NCI-H2081 (cell line): ENCODE results near the gene SDK2.
A peak's percentile ranks its signal among the peaks of the same experiment; 100 is the strongest.

Experiments
- DNase-seq, 2 experiments: peaks; one replicate each; lab custom pipeline; 2025; lab: John Stamatoyannopoulos, UW

Gene SDK2

DNA sequence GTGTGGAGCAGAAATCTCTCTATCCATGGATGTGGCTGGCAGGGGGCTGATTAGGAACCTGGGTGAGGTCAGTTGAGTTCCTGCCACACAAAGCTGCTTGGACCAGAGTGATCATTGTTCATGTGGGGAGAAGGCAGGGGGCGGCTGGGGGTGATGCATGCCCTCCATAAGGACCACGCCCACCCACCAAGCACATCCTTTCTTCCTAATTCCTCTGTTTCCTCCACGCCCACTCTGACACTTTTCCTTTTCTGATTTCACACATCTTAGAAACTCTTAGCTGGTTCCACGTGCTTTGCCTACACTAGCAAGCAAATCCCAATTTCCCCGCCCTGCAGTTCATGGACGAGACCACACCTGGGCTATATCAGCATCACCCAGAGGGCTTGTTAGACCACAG, 108.5 kb downstream of the SDK2 start:
- no peak for DNase-seq

DNA sequence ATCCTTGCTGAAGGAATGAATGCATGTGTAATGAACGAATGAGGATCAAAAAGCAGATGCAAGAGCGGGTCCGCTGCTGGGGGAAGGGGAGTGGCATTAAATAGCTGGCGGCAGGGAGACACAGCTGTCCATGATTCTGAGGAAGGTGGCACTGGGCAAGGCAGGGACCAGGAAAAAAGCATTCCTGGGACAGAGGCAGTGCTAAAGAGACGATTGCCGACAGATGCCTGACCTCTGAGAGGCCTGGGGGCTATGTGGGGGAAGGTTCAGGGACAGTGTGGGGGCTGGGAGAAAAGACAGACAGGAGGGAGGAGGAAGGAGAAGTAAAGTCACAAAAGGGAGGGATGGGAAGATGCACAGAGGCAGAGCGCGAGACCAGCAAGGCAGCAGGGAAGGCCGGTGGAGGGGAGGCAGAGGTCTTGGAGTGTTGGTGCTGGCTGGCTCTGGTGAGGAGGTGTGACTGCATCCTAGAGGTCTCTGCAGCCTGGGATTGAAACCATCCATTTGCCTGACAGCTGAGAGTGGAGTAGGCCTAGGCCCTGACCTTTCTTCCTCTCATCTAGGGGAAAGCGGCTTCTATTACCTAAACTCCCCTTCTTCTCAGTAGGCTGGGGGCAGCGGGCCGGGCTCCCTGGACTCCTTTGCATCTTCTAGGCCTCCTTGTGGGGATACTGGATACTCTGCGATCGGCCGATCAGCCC, 109.9 kb downstream of the SDK2 start:
- no peak for DNase-seq

GRCh38 chr17:73533781-73534180, 110.5 kb downstream of the SDK2 start:
- peak in 1 of 2 experiments; percentile 23 for DNase-seq

- DNase-seq = no peak
Measured at GRCh38 chr17:73533127-73533526, 111.1 kb downstream of the SDK2 start.

- DNase-seq = peak in 1 of 2 experiments; percentile 55
Measured at GRCh38 chr17:73532421-73532901, 111.8 kb downstream of the SDK2 start.

- no peak for DNase-seq
Measured at GRCh38 chr17:73531158-73531557, 113.1 kb downstream of the SDK2 start.

- no peak for DNase-seq
Measured at GRCh38 chr17:73528679-73529078, 115.6 kb downstream of the SDK2 start.

DNA sequence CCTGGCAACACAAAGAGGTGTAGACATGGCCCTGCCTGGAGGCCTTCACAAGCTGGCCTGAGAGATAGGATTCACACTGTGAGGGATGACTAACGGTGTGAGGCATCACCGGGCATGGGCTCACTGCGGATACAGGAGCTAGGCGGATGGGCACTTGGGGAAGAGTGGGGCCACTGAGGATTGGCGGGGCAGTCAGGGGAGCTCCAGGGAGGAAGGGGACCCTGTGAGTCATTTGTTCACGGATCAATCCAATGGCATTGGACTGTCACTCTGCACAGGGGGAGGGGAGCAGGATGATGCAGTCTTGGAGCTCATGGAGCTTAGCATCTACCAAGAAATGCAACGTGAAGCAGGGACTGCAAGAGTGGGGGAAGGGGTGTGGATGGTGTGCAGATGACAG, 117.3 kb downstream of the SDK2 start:
- no peak for DNase-seq

DNA sequence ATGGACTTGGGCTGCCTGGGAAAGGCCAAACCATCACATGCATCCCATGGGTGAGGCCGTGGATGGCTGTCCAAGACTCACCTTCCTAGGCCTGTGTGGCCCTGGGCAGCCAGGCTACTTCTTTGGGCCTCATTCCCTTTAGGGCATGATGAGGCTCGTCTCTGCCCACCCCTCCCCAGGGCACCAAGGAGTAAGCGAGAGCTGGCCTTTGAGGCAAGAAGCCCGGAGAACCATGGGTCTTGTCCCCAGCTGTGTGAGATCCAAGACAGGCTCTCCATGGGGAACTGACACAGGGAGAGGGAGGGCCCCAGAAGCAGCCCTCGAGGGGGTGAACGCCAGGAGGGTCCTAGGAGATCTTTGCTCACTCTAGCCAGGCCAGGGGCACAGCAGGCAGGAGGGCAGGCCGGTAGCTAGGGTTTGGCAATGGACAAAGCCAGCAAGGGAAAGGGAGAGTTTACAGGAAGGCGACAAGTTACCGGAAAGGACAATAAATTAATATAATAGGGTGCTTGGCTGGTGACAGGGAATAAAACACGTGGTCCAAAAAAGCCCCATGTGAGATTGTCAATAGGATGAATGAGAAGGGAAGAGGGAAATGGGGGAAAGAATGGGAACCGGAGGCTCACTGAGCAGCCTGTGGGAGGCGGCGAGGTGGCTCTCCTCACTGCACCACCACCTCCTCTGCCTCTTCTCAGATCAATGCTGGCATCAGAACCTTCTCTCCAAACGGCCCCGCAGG, 119.1 kb downstream of the SDK2 start:
- no peak for DNase-seq

GRCh38 chr17:73522696-73523095, 121.5 kb downstream of the SDK2 start:
- DNase-seq = no peak

GRCh38 chr17:73522107-73522506, 122.1 kb downstream of the SDK2 start:
- no peak for DNase-seq

DNA sequence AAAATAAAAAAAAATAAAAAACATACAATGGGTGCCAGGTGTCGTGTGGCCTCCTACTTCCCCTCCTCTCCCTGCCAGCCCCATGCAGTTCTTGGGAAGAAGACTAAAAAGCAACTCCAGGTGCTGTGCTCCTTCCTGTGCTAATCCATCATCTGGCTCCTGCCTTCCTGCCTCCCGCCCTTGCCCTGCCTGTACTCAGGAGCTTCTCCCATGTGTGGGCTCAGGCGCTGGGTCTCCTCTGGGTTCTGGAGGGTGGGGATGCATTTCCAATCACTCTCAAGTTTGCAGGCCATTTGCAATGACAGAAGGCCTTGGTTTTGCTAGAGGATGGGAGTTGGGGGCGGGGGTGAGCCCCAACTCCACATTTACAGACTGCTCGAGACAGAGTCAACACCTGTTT, 122.9 kb downstream of the SDK2 start:
- peak; percentile 41 to 84 for DNase-seq

DNA sequence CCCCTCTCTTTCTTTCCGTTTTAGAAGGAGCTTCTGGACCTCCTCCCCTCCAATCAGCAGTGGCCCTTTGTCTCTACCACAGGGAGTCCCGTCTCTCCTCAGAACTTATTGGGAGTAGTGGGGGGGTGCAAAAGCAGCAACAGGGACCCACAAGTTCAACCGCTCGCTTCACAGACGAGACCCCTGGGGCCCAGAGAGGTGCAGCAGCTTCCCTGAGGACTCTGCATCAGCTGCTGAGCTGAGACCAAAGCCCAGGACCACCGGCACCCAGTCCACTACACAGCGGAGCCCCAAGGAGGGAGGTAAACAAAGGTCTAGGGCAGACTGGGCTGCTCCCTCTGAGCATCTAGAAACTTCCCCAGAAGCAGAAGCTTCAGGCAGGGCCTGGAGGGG, 123.9 kb downstream of the SDK2 start:
- no peak for DNase-seq

GRCh38 chr17:73519714-73520368, 124.4 kb downstream of the SDK2 start:
- no peak for DNase-seq

- DNase-seq = no peak
Measured at GRCh38 chr17:73519011-73519410, 125.2 kb downstream of the SDK2 start.

DNA sequence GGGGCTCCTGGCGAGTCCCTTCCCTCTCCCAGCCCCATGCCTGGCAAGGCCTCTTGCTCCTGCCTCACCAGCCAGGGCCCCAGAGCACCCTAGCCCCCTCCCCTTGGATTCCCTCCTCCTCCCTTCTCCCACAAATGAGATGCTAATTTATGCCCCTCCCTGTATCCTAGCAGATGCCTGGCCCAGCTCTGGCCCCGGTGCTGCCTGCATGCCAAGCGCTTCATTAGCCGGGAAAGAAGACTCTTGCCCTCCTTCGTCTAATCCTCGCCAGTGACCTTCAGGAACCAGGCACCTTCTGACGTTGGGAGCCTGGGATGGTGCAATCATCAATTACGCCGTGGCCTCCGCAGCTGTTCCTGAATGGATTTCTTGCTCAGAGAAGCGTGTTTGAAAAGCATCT, 127.8 kb downstream of the SDK2 start:
- DNase-seq = no peak

DNA sequence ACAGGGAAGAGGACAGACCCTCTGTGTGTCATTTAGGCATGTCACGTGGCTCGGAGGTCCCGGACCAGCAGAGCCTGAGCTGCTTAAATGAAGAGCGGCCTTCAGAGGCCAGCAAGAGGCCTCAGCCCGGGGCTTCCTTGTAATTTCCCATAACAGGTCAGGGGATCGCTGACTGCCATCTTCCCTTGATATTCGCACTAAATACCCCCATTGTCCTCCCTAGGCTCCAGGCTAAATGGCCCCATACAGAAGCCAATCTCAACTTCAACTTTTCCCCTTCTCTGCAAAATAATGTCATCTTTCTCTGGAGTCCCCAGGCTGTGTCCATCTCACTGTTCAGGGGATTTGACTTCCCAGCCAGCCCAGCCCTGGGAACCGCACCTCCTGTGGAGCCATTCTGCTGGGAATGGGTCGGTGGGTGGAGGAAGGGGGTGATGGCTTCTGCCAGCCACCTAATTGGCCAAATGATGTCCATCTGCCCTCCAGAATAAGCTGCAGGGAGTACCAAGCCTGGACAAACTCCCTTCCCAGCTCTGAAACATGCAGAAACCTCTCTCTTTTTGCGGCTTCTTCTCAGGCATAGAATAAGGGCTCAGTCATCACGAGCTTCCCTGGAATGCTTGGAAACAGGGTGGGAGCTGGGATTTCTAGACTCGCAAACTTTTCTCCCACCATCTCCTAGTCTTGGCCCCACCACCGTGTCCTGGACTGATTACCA, 129.9 kb downstream of the SDK2 start:
- no peak for DNase-seq

- no peak for DNase-seq
Measured at GRCh38 chr17:73513426-73513825, 130.8 kb downstream of the SDK2 start.

DNA sequence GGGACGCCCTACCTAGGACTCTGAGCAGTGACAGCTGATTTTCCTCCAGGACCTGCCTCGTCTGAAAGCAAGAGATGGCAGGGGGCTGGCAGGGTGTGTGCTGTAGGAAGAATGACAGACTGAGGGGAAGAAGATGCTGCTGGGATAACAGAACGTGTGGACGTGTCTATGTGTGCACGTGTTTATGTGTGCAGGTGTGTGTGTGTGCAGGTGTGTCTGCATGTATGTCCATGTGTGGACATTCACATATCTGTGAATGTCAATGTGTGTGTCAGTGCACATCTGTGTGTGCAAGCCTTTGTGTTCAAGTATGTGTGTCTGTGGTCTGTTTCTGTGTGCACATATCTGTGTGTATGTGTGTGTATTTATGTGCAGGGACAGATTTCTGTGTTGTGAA, 132.5 kb downstream of the SDK2 start:
- DNase-seq = no peak

DNA sequence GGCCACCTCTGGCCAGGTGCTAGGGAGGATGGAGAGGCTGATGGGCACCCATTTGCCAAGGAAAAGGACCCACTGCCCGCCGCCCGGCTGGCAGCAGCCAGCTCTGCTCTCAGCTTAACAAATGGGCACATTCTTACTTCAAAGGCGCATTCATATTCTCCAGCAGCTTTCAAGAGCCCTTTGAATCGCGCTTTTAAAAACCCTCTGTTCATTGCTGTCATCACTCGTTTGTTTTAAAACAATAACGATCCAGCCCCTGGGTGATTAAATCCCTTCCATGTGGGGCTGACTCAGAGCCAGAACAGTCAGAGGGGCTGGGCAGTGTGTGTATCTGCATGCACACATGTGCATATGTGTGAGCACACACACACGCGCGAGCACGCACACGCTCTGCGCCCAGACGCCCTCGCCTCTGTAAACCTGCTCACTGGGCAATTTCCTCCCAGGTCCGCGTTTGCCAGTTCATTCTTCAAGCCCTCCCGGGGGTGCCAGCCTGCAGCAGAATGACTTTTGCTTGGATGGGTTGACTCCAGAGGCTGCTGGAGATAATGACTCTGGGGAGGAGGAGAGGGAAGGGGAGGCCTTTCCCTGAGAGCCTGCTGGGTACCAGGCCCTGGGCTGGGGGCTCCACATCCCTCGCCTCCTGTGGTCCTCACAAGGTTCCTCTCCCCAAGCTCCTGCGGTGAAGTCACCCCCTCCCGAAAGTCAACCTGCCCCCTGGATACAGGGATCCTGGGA, 133.1 kb downstream of the SDK2 start:
- DNase-seq = peak in 1 of 2 experiments; percentile 71

GRCh38 chr17:73508931-73509605, 135.2 kb downstream of the SDK2 start:
- DNase-seq = no peak
